Cerebellar nuclear complex (tissue), 1 donor: Measurements from ENCODE around the gene IGFL1.
"Not testable (repeated sequence)": the region's sequence is repeated elsewhere in the genome, so short reads cannot be mapped to it uniquely, and the experiment has no call there.

Experiments
- DNase-seq, 2 experiments: peaks; one replicate each; lab custom pipeline; 2025; lab: John Stamatoyannopoulos, UW

Gene IGFL1

DNA sequence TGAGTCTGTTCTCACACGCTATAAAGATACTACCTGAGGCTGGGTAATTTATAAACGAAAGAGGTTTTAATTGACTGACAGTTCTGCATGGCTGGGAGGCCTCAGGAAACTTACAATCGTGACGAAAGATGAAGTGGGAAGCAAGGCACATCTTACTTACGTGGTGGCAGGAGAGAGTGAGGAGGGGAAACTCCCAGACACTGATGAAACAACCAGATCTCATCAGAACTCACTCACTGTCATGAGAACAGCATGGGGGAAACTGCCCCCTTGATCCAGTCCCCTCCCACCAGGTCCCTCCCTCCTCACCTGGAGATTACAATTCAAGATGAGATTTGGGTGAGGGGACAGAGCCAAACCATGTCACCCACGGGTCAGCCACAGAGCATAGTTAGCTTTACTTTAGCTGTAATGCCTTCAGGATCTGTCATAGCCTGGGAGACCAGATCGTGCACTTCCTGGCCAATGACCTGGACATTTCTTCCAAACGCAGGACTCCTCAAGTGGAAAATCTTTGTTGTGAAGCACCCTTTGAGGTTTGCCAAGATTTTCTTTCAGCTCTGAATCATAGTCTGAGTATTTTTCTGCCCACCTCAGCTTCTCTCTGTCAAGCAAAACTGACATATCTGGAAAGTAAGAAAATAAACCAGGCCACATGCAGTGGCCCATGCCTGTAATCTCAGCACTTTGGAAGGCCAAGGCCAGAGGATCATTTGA is 42.1 kb downstream of the IGFL1 start:
- DNase-seq = no peak

DNA sequence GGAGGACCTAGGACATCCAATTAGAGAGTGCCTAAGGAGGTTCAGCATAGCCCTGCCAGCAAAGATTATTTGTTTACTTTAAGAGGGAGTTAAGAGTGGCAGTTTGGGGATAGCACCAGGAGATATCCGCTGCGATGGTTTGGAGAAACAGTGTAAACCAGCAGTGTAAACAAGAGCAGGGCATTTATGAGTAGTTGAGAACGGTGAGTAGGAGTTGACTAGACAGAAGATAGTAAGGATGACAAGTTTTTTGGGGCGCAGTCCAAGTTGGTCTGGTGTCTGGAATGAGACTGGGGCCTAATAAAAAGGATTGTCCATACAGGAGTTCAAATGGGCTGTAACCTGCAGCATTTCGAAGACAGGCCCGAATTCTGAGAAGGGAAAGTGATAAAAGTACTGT is 44.4 kb downstream of the IGFL1 start:
- not testable (repeated sequence) for DNase-seq

DNA sequence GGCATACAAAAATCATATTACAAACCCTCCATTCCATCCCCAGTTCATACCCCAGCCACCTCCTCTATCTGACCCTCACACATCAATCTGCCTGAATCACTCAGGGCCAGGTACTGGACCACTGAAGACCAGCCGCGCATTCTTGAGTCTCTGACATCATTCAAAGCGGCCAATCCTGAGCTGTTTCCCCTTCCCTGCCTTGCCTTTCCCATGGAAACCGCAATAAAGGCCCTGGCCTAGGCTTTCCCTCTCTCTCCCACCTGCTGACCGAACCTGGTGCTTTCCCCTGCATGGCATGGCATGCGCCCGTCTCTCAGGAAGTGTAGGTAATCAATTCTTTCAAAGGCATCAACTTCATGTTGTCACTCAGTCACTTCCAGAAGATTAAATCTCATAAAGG is 49.6 kb downstream of the IGFL1 start:
- DNase-seq = no peak
